AG04449 (cell line): ENCODE measurements around the gene TBC1D21.

ENCODE experiments used
- CTCF ChIA-PET: fragments of 350-600 bp; formaldehyde crosslinking; extraction: SDS; loops from one replicate; lab custom pipeline; 2021; ENCODE audit warnings: antibody characterized with exemption; lab: Yijun Ruan, JAX
- POLR2A ChIA-PET: fragments of 400-600, 350-600 bp; formaldehyde crosslinking; extraction: SDS; loops from one replicate; lab custom pipeline; 2020; ENCODE audit warnings: antibody characterized with exemption, inconsistent platforms; lab: Yijun Ruan, JAX
- DNase-seq: peaks from one replicate; pipeline ENCODE4 v3.0.0-alpha.2; 2010; ENCODE audit warnings: low read depth, low spot score
- H3K4me3 ChIP-seq: 2 replicates; pipeline ENCODE4 v1.5.1; 2011; ENCODE audit warnings: low read depth, mild to moderate bottlenecking, control low read depth, low read length
- TF ChIP-seq, protein P1 (sequence below): IDR thresholded peaks from one replicate; pipeline ENCODE4 v1.5.1; 2011; ENCODE audit warnings: mild to moderate bottlenecking, moderate library complexity, low read length, control low read depth, inconsistent platforms; ENCODE audit not compliant: insufficient read depth; ENCODE audit errors: missing control alignments

TBC1D21 gene, protein sequence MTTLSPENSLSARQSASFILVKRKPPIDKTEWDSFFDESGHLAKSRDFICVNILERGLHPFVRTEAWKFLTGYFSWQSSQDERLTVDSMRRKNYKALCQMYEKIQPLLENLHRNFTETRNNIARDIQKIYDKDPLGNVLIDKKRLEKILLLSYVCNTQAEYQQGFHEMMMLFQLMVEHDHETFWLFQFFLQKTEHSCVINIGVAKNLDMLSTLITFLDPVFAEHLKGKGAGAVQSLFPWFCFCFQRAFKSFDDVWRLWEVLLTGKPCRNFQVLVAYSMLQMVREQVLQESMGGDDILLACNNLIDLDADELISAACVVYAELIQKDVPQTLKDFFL

DNA sequence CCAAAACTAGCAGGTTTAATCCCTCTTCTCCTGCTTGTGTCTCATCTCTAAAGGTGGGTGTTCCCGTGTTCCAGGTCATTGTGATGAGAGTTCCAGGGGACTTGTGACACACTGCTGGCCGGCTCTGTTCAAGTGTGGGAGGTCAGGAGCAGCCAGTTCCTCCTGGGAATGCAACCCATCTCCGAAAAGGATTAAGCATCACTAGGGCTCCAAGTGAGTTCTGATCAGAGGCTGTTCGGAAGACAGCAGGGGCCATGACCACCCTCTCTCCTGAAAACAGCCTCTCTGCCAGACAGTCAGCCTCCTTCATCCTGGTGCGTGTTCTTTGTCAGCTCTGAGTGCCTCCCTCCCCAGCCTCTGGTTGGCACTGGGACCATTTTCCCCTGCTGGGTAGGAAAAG lies at the start of gene TBC1D21:
Gene TBC1D21 (plus strand): TSS at position 109 of the 400 bp plus-strand sequence. CDS start 146 bp downstream, at position 255.
- no peak within 1 kb of the TSS for H3K4me3 ChIP-seq
- ChIA-PET POLR2A (no interaction called here), CTCF (interaction anchor here (0.9 to 5.5 kb wide), 45 partner anchors 8 to 239 kb away, joined by 3 to 168 read pairs (median 6); no protein-coding TSS in a partner anchor)
- DNase-seq, result no peak
- TF ChIP-seq, protein P1, sequence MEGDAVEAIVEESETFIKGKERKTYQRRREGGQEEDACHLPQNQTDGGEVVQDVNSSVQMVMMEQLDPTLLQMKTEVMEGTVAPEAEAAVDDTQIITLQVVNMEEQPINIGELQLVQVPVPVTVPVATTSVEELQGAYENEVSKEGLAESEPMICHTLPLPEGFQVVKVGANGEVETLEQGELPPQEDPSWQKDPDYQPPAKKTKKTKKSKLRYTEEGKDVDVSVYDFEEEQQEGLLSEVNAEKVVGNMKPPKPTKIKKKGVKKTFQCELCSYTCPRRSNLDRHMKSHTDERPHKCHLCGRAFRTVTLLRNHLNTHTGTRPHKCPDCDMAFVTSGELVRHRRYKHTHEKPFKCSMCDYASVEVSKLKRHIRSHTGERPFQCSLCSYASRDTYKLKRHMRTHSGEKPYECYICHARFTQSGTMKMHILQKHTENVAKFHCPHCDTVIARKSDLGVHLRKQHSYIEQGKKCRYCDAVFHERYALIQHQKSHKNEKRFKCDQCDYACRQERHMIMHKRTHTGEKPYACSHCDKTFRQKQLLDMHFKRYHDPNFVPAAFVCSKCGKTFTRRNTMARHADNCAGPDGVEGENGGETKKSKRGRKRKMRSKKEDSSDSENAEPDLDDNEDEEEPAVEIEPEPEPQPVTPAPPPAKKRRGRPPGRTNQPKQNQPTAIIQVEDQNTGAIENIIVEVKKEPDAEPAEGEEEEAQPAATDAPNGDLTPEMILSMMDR, result no peak

DNA sequence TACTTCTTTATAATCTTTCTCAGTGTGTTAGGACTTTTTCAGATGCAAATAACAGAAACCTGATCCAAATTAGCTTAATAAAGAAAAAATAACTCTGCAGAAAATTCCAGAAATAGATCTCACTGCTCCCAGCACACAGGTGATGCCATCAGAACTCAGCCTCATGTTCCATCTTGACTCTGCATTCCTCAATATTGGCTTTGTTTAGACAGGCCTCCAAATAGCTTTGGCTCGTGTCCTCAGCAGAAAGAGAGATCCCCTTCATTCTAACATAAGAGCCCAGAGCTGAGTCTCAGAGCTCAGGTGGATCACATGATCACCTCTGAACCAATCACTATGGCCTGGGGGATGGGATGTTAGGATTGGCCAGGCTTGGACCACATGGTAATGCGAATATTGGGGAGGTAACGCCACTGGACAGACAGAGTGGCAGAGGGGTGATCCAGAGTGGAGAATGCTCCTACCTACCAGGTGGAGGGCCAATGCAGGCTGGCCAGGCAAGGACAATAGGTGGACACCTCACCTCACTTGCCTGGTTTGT lies 46.6 kb upstream of the TBC1D21 start:
- ChIA-PET CTCF (no interaction called here), POLR2A (no interaction called here)
- TF ChIP-seq, protein P1, result no peak
- no peak for DNase-seq
- H3K4me3 ChIP-seq, result no peak overlapping the region

DNA sequence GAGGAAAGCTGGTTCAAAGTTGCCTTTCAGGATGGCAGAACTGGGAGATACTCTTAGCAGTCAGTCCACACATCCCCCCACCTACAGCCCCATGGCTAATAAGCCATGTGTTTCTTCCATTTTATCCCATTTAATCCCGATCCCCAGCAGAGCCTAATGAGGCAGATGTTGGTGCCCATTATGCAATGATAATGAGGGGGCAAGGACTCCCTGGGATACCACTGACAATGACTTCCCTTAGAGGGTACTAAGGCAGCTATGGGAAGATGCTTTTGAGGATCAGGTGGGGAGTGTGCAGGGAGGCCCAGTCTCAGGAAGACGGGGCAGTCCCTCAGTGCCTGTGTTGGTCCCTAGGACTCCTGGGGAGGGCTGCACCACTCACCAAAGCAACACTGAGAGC lies 43.8 kb upstream of the TBC1D21 start:
- CTCF ChIA-PET, result no interaction called here

DNA sequence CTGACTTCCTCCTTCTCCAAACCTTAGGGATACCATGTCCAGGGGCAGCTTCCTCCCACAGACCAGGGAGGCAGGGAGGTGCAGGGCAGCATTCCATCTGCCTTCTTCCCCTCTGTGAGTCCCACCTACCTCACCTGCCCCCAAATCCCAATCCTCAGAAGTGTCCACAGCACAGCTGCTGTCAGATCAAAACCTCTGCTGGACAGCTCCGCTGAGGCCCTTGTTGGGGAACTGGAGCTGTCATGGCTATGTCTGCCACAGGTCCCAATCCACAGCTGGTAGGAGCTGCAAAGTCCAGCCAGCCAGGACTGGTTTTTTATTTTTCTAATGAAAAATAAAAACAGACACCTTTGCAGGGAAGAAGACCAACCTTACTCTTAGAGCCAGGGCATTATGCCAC lies 40.7 kb upstream of the TBC1D21 start:
- ChIA-PET POLR2A (no interaction called here), CTCF (no interaction called here)
- H3K4me3 ChIP-seq, result no peak overlapping the region
- TF ChIP-seq, protein P1, result no peak
- DNase-seq, result no peak

More for the DNA sequence above, 43.8 kb upstream of the TBC1D21 start:
- TF ChIP-seq, protein P1, result no peak
- no peak overlapping the region for H3K4me3 ChIP-seq
- POLR2A ChIA-PET, result no interaction called here
- DNase-seq, result no peak

DNA sequence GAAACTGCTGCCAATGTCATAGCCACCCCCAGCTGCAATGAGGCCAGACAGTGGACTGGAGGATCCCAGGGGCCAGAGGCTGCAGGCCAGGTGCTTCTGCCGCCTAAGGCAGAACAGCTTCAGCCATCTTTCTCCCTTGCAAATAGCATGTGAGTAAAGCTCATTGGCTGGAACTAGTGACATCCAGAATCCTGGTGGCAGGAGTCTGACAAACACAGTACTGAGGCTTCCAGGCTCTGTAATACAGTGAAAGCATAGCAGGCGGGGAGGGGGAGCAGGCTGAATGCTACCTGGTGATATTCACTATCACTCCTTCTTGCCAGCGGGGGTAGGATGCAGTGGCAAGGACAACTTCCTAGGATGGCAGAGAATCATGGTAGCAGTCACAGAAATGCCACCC lies 36.5 kb upstream of the TBC1D21 start:
- POLR2A ChIA-PET, result no interaction called here
- no peak for DNase-seq
- CTCF ChIA-PET, result interaction anchor here (1.2 kb wide), 1 partner anchor 9 kb away, joined by 3 read pairs; no protein-coding TSS in a partner anchor
- TF ChIP-seq, protein P1, result no peak
- no peak overlapping the region for H3K4me3 ChIP-seq

DNA sequence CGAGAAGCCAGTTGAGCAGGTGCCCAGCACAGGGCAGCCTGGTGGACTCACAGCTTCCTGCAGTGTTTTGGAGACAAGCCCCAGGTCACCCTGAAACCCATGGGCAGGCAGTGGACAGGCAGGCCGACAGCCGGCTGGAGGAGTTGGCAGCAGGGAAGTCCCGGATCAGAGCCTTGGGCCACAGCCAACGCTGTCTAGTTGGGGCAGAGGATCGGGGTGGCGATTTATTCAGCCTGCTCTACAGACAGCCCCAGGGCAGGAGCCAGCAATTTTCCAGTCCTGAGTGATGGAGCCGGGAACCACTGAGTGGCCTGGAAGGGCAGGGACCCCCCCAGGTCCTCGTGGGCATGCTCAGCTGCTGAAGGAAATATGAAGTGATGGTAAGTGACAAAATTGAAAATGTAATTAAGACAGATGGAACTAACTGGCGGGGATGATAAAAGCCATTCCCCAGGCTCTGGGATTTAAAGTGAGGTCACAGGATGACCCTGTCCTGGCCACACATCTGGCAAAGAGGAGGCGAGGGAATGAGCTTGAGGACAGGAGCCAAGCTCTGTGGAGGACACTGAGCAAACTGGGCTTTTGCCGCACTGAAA lies 34.4 kb upstream of the TBC1D21 start:
- DNase-seq, result no peak
- ChIA-PET POLR2A (no interaction called here), CTCF (interaction anchor here (1.1 kb wide), 1 partner anchor 35 kb away, joined by 4 read pairs; no protein-coding TSS in a partner anchor)
- no peak overlapping the region for H3K4me3 ChIP-seq
- TF ChIP-seq, protein P1, result no peak
